VCaP (cell line): ENCODE data around the gene APOC3.

ENCODE experiments used
- H3K27ac ChIP-seq: fragments of 450-650 bp; 2 replicates; pipeline ENCODE4 v1.5.1; 2017
- CTCF ChIP-seq: fragments of 450-650 bp; conservative IDR thresholded peaks from 2 replicates; pipeline ENCODE4 v1.5.1; 2017; ENCODE audit warnings: mild to moderate bottlenecking, moderate library complexity

The APOC3 gene

GRCh38 chr11:116864531-116864930 lies 34.8 kb downstream of the APOC3 start:
- TF ChIP-seq CTCF, result no peak
- H3K27ac ChIP-seq, result no peak overlapping the region

GRCh38 chr11:116865696-116866095 lies 36.0 kb downstream of the APOC3 start:
- H3K27ac ChIP-seq, result no peak overlapping the region
- no peak for TF ChIP-seq CTCF

- TF ChIP-seq CTCF, result no peak
- no peak overlapping the region for H3K27ac ChIP-seq
These were observed 37.2 kb downstream of the APOC3 start for GRCh38 chr11:116866804-116867455.

- TF ChIP-seq CTCF, result no peak
- no peak overlapping the region for H3K27ac ChIP-seq
These were observed 37.9 kb downstream of the APOC3 start for GRCh38 chr11:116867619-116868018.

GRCh38 chr11:116868066-116868465 lies 38.4 kb downstream of the APOC3 start:
- H3K27ac ChIP-seq, result no peak overlapping the region
- no peak for TF ChIP-seq CTCF

- H3K27ac ChIP-seq, result peak overlapping the region; percentile 80
- peak; percentile 36 for TF ChIP-seq CTCF
These were observed 39.9 kb downstream of the APOC3 start for GRCh38 chr11:116869610-116870009.

GRCh38 chr11:116870054-116870453 lies 40.3 kb downstream of the APOC3 start:
- peak overlapping the region; percentile 80 for H3K27ac ChIP-seq
- no peak for TF ChIP-seq CTCF
